Measurements from ENCODE around the gene SDK1. TPM values are rescaled to one million over a fixed set of nuclear protein-coding genes. Genes with fewer than 3 reads are reported as not detected.

SDK1 gene
- total and polyA plus RNA-seq, 2 of the 8 experiments (the other 6 are each of a cell fraction or from before 2014, with no cell fraction given): 3.3 to 7.2 TPM

DNA sequence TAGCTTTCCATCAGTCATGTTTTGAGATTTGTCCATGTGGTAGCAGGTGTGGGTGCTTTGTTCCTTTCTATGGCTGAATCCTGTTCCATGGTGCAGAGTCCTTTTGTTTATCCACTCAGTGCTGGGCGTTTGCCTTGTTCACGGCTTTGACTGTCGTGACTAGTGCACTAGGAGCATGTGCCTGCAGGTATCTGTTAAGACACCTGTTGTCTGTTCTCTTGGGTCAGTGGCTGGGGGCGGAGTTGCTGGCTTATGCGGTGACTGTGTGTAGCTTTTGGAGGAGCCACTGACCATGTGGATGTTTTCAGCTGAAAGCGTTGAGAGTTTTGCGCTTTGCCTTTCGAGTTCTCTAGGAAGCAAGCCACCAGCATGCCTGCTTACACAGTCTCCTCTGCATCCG is 807.9 kb downstream of the SDK1 start:
- peaks cover 0 to 3% of the 10 kb centered on the region in 2 experiments; a peak in 1 of 4 replicates for H3K9me3 ChIP-seq (ENCODE audit: insufficient read depth in 2 of 2, low read depth in 1 of 2, low read length in 1 of 2)
- no peak overlapping the region for H3K18ac ChIP-seq (ENCODE audit: extremely low read depth, low read length)
- no peak overlapping the region for H2AK5ac ChIP-seq (ENCODE audit: low read depth, low read length)
- no peaks in the 10 kb centered on the region for H4K20me1 ChIP-seq (replicated peaks in 1 of 2; ENCODE audit: control insufficient read depth in 1 of 2, insufficient read depth in 2 of 2, low read length in 2 of 2)
- no peak overlapping the region for H4K8ac ChIP-seq (ENCODE audit: extremely low read depth, insufficient read depth, low read length)
- H3K23ac ChIP-seq (ENCODE audit: insufficient read length): no peak overlapping the region
- H3K4me3 ChIP-seq (ENCODE audit: extremely low read depth in 1 of 4, insufficient read depth in 2 of 4, low read depth in 3 of 4, low read length in 4 of 4): no peak overlapping the region
- H2AFZ ChIP-seq (ENCODE audit: low read length): no peak overlapping the region
- WGBS, 2 experiments (ENCODE audit: extremely low coverage in 1 of 2, insufficient coverage in 1 of 2, insufficient read length in 1 of 2, insufficient replicate concordance in 2 of 2, low coverage in 1 of 2, low lambda C conversion rate in 2 of 2, missing lambda C conversion rate in 1 of 2): 92% methylated on average over 9 of the region's 9 CpGs; no CpG with 5 or more reads in 1 of the 2 experiments
- H3K79me2 ChIP-seq (ENCODE audit: control insufficient read depth in 1 of 2, insufficient read depth in 2 of 2, low read length in 2 of 2): no peaks in the 10 kb centered on the region
- DNase-seq (ENCODE audit: low read depth in 1 of 2, low spot score in 2 of 2) (no peak), FAIRE-seq (no peak)
- no peak overlapping the region for H2BK15ac ChIP-seq (ENCODE audit: low read length)
- H3K36me3 ChIP-seq (ENCODE audit: control insufficient read depth in 2 of 4, insufficient read depth in 4 of 4, low read length in 3 of 4): no peaks in the 10 kb centered on the region
- H3K23me2 ChIP-seq (ENCODE audit: low read depth, low read length): no peaks in the 10 kb centered on the region
- no peak overlapping the region for H2BK120ac ChIP-seq (replicated peaks; ENCODE audit: low read depth, low read length)
- no peak overlapping the region for H3K14ac ChIP-seq (ENCODE audit: insufficient read length)
- no peak overlapping the region for H3K56ac ChIP-seq (replicated peaks; ENCODE audit: insufficient read length, low read depth, low read length)
- no peak overlapping the region for H4K91ac ChIP-seq (replicated peaks; ENCODE audit: insufficient read length, low read length)
- H4K5ac ChIP-seq (ENCODE audit: insufficient read length, low read depth, low read length): no peak overlapping the region
- peak overlapping the region; percentile 7; the same call in 1 of the 2 replicates for H2BK12ac ChIP-seq (ENCODE audit: low read depth, low read length)
- CTCF ChIA-PET (ENCODE audit: partially characterized antibody): interaction anchor here (0.9 to 1.9 kb wide), 2 partner anchors 12 to 21 kb away, joined by 3 to 5 read pairs; no protein-coding TSS in a partner anchor
- H3K4ac ChIP-seq (replicated peaks; ENCODE audit: insufficient read length, low read depth, low read length): no peak overlapping the region
- H3K27me3 ChIP-seq (replicated peaks in 1 of 4; ENCODE audit: control insufficient read depth in 3 of 4, extremely low read depth in 1 of 4, insufficient read depth in 3 of 4, low read length in 3 of 4): no peaks in the 10 kb centered on the region; a peak in 1 of 7 replicates
- no peak overlapping the region for H2BK20ac ChIP-seq (ENCODE audit: low read length)
- no peak overlapping the region for H3K9ac ChIP-seq (replicated peaks in 1 of 4; ENCODE audit: extremely low read depth in 1 of 4, low read depth in 3 of 4, low read length in 3 of 4)
- no peaks in the 10 kb centered on the region for H3K79me1 ChIP-seq (ENCODE audit: low read depth, low read length)
- H3K4me1 ChIP-seq (replicated peaks in 1 of 4; ENCODE audit: control insufficient read depth in 3 of 4, insufficient read depth in 4 of 4, low read length in 3 of 4): no peaks in the 10 kb centered on the region; a peak in 1 of 7 replicates
- no peak overlapping the region for H3K4me2 ChIP-seq (ENCODE audit: insufficient read depth in 1 of 2, low read depth in 2 of 2, low read length in 2 of 2)
- no peak overlapping the region for H2BK5ac ChIP-seq (ENCODE audit: low read depth, low read length)
- POLR2A ChIA-PET (ENCODE audit: partially characterized antibody): interaction anchor here (1.4 kb wide), 1 partner anchor 20 kb away, joined by 3 read pairs; no protein-coding TSS in a partner anchor
- H3K27ac ChIP-seq (ENCODE audit: low read depth, low read length): no peak overlapping the region
- TF ChIP-seq YY1 (IDR thresholded peaks at IDR 0.05; ENCODE audit: low read depth, low read length) (no peak), CTCF (IDR thresholded peaks at IDR 0.05; ENCODE audit: control extremely low read depth in 1 of 3, insufficient read depth in 1 of 3, low read depth in 1 of 3, low read length in 3 of 3) (no peak), JUN (IDR thresholded peaks at IDR 0.05; ENCODE audit: low read depth, low read length) (no peak), EGR1 (IDR thresholded peaks at IDR 0.05; ENCODE audit: borderline replicate concordance, low read depth, low read length) (no peak), FOSL1 (IDR thresholded peaks at IDR 0.05; ENCODE audit: insufficient read depth, low read depth, low read length) (no peak), EP300 (IDR thresholded peaks at IDR 0.05; ENCODE audit: borderline replicate concordance in 1 of 2, low read depth in 2 of 2, low read length in 2 of 2) (no peak), SIX5 (IDR thresholded peaks at IDR 0.05; ENCODE audit: low read depth, low read length) (no peak), NRF1 (IDR thresholded peaks at IDR 0.05; ENCODE audit: low read depth, low read length) (no peak), RFX5 (IDR thresholded peaks at IDR 0.05; ENCODE audit: borderline replicate concordance, low read depth, low read length) (no peak), SRF (IDR thresholded peaks at IDR 0.05; ENCODE audit: low read depth, low read length) (no peak), SIN3A (conservative IDR thresholded peaks at IDR 0.05 in 1 of 2, IDR thresholded peaks at IDR 0.05 in 1 of 2; ENCODE audit: low read depth in 1 of 2, low read length in 2 of 2) (no peak), CEBPB (IDR thresholded peaks at IDR 0.05; ENCODE audit: low read depth, low read length) (no peak)
